Upper lobe of left lung (tissue), 6 donors: ENCODE results near the gene MYLK. TPM values are rescaled to one million over a fixed set of nuclear protein-coding genes. Genes with fewer than 3 reads are reported as not detected.

Experiments used
- ATAC-seq, 2 donors: fragments of 200-7000 bp; cut with Tn5 transposase; one replicate each; pipeline ENCODE4 v1.9.1; 2022; ENCODE audit warnings: mild to moderate bottlenecking in 2 of 2, moderate library complexity in 2 of 2; ENCODE audit not compliant: low FRiP score in 2 of 2
- DNase-seq, 2 donors: peaks; one replicate each; pipeline ENCODE4 v3.0.0-alpha.2; 2019 to 2020
- H3K27ac ChIP-seq, 4 donors: fragments of 200-600 bp; sonication (generic); one replicate each; pipeline ENCODE4 v1.5.1; 2016 to 2019
- H3K27me3 ChIP-seq, 4 donors: fragments of 200-600 bp; sonication (generic); one replicate each; pipeline ENCODE4 v1.5.1; 2017 to 2019
- H3K36me3 ChIP-seq, 4 donors: fragments of 200-600 bp; sonication (generic); one replicate each; pipeline ENCODE4 v1.5.1; 2016 to 2019
- H3K4me1 ChIP-seq, 4 donors: fragments of 200-600 bp; sonication (generic); one replicate each; pipeline ENCODE4 v1.5.1; 2018 to 2019
- H3K4me3 ChIP-seq, 4 donors: fragments of 200-600 bp; sonication (generic); one replicate each; pipeline ENCODE4 v1.5.1; 2017 to 2019; ENCODE audit warnings: mild to moderate bottlenecking in 2 of 4, moderate library complexity in 1 of 4
- H3K9me3 ChIP-seq, 4 donors: fragments of 200-600 bp; sonication (generic); one replicate each; pipeline ENCODE4 v1.5.1; 2018 to 2019
- CTCF ChIP-seq, 6 experiments: fragments of 450-650 bp in 4 of 6; fragments of 200-600 bp in 2 of 6; sonication (generic) in 2 of 6; IDR thresholded peaks; one replicate each; pipeline ENCODE4 v1.5.1; 2016 to 2019; ENCODE audit warnings: antibody characterized with exemption in 6 of 6
- EP300 ChIP-seq, 4 donors: sonication (generic); formaldehyde crosslinking; IDR thresholded peaks; one replicate each; pipeline ENCODE4 v1.5.1; 2017; ENCODE audit warnings: antibody characterized with exemption in 4 of 4, control low read depth in 2 of 4
- POLR2A ChIP-seq, 4 donors: fragments of 450-650 bp; IDR thresholded peaks; one replicate each; pipeline ENCODE4 v1.5.1; 2016 to 2017; ENCODE audit warnings: antibody characterized with exemption in 4 of 4, mild to moderate bottlenecking in 2 of 4
- POLR2AphosphoS5 ChIP-seq, 2 donors: sonication (generic); formaldehyde crosslinking; IDR thresholded peaks; one replicate each; pipeline ENCODE4 v1.5.1; 2017; ENCODE audit warnings: antibody characterized with exemption in 2 of 2
- WGBS, 2 donors: methylation state at CpG; one replicate each; pipeline ENCODE4 v1.1.5; 2017 to 2018; 5-methylcytosine and 5-hydroxymethylcytosine counted together
- total RNA-seq, 6 donors: library from RNA; depleted of rRNA in 4 of 6; stranded (reverse); fragments of >200 nt in 4 of 6; gene quantifications; one replicate each; pipeline versions ENCODE4 v1.1.0 to v1.2.1, GENCODE V29; 2016 to 2021
- donor health status: DM: no; HTN: no; CAD: no; lungs with moderate emphysema.
- donor health status: DM: no; HTN: yes; CAD: no; lungs with severe emphysema.

The MYLK gene
- total RNA-seq, 6 donors from 2014 or later: 105 to 378 (median 160) TPM

- H3K4me3 ChIP-seq: no peak overlapping the region
- H3K4me1 ChIP-seq: peaks cover 5 to 23% (median 12%) of the 10 kb centered on the region in 4 donors
- no peaks in the 10 kb centered on the region for H3K36me3 ChIP-seq
- ATAC-seq: no peak
- H3K27me3 ChIP-seq: no peaks in the 10 kb centered on the region
- DNase-seq: no peak
- TF ChIP-seq POLR2AphosphoS5 (IDR thresholded peaks at IDR 0.05): no peak
- TF ChIP-seq POLR2A (IDR thresholded peaks at IDR 0.05): no peak
- TF ChIP-seq CTCF (IDR thresholded peaks at IDR 0.05): no peak
- no peak for TF ChIP-seq EP300 (IDR thresholded peaks at IDR 0.05)
- no peak overlapping the region for H3K27ac ChIP-seq
- no peaks in the 10 kb centered on the region for H3K9me3 ChIP-seq
- 74 to 92% methylated on average over 4 of the region's 4 CpGs for WGBS, 2 donors
Observed at GRCh38 chr3:123716411-123716810, 167.7 kb downstream of the MYLK start.

- TF ChIP-seq POLR2AphosphoS5 (IDR thresholded peaks at IDR 0.05): no peak
- no peak for TF ChIP-seq CTCF (IDR thresholded peaks at IDR 0.05)
- TF ChIP-seq POLR2A (IDR thresholded peaks at IDR 0.05): no peak
- no peak for TF ChIP-seq EP300 (IDR thresholded peaks at IDR 0.05)
- peak; percentile 47 to 50 for ATAC-seq
- H3K4me1 ChIP-seq: peaks cover 0 to 12% (median 8%) of the 10 kb centered on the region in 4 donors
- H3K27ac ChIP-seq: peak overlapping the region in 1 of 4 donors; percentile 44
- WGBS, 2 donors: 79 to 89% methylated on average over 5 to 8 of the region's 8 CpGs
- no peak overlapping the region for H3K4me3 ChIP-seq
- H3K36me3 ChIP-seq: peaks cover 0 to 4% (median 0%) of the 10 kb centered on the region in 4 donors
- DNase-seq: no peak
- no peaks in the 10 kb centered on the region for H3K27me3 ChIP-seq
- H3K9me3 ChIP-seq: no peaks in the 10 kb centered on the region
Observed at GRCh38 chr3:123713211-123713610, 170.9 kb downstream of the MYLK start.

DNA sequence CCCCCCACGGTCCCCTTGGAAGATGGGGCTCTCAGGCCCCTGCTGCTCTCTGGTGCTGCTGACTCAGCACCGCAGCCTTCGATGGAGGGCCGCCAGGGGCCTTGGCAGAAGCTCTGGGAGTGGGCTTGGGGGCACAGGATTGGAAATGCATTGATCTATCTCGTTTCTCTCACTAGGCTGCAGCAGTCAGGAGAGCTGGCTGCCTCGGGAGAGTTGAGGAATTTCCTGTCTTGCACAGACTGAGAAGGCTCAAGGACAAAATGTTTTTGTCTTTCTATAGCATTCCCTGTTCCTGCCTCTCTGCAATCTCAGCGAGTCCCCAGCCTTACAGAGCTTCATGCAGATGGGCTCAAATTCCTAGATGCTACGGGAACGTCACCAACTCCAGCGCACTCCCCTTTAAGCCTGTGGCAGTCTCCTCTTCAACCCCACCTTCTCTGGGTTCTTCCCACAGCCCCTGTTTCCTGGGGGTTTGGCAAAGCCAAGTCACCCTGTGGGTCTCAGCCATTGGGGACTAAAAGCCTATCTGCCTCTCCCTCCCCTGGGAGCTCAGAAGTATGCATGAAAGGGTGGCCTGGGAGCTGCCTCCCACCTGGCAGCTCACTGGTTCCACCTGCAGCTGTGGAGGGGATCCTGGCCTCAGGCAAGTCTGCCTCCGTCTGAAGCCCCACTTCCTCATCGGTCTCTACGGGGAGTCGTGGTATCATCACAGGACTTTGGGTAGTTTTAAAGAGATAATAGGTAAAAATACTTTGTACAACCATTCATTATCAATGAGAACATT lies 171.9 kb downstream of the MYLK start:
- ATAC-seq (no peak), DNase-seq (no peak)
- Histone ChIP-seq H3K9me3 (no peaks in the 10 kb centered on the region), H3K4me3 (no peak overlapping the region), H3K27me3 (no peaks in the 10 kb centered on the region), H3K27ac (peak overlapping the region in 3 of 4 donors; percentile 44 to 48 (median 45)), H3K36me3 (peaks cover 0 to 6% (median 0%) of the 10 kb centered on the region in 4 donors), H3K4me1 (peaks cover 0 to 11% (median 8%) of the 10 kb centered on the region in 4 donors)
- TF ChIP-seq CTCF (IDR thresholded peaks at IDR 0.05): no peak
- TF ChIP-seq POLR2AphosphoS5 (IDR thresholded peaks at IDR 0.05): no peak
- TF ChIP-seq POLR2A (IDR thresholded peaks at IDR 0.05): no peak
- TF ChIP-seq EP300 (IDR thresholded peaks at IDR 0.05): no peak
- 62 to 68% methylated on average over 11 to 12 of the region's 14 CpGs for WGBS, 2 donors

GRCh38 chr3:123711356-123711755 lies 172.8 kb downstream of the MYLK start:
- DNase-seq (no peak), ATAC-seq (no peak)
- Histone ChIP-seq H3K9me3 (no peaks in the 10 kb centered on the region), H3K36me3 (peaks cover 0 to 6% (median 0%) of the 10 kb centered on the region in 4 donors), H3K27me3 (no peaks in the 10 kb centered on the region), H3K27ac (peak overlapping the region in 1 of 4 donors; percentile 44), H3K4me3 (no peak overlapping the region), H3K4me1 (peaks cover 0 to 11% (median 8%) of the 10 kb centered on the region in 4 donors)
- 97 to 98% methylated on average over 3 of the region's 3 CpGs for WGBS, 2 donors
- no peak for TF ChIP-seq POLR2AphosphoS5 (IDR thresholded peaks at IDR 0.05)
- TF ChIP-seq POLR2A (IDR thresholded peaks at IDR 0.05): no peak
- no peak for TF ChIP-seq EP300 (IDR thresholded peaks at IDR 0.05)
- no peak for TF ChIP-seq CTCF (IDR thresholded peaks at IDR 0.05)
